Ovary (tissue), 9 donors: ENCODE results near the gene UNC13A. TPM values are rescaled to one million over a fixed set of nuclear protein-coding genes. Genes with fewer than 3 reads are reported as not detected.
"Not testable (repeated sequence)": the region's sequence is repeated elsewhere in the genome, so short reads cannot be mapped to it uniquely, and the experiment has no call there.

Experiments used
- DNase-seq, 5 donors: peaks; one replicate each; pipeline ENCODE4 v3.0.0-alpha.2; 2019 to 2020
- H3K27ac ChIP-seq, 2 donors: fragments of 200-600 bp; one replicate each; pipeline versions ENCODE4 v1.5.1 to v1.8.0; 2019 to 2022
- H3K27me3 ChIP-seq: fragments of 200-600 bp; one replicate; pipeline ENCODE4 v1.8.0; 2022
- H3K36me3 ChIP-seq: fragments of 200-600 bp; sonication (generic); one replicate; pipeline ENCODE4 v1.5.1; 2019
- H3K4me1 ChIP-seq: one replicate; pipeline ENCODE4 v1.8.1; 2013; ENCODE audit warnings: mild to moderate bottlenecking, moderate library complexity; ENCODE audit not compliant: insufficient read depth
- H3K4me3 ChIP-seq: fragments of 200-600 bp; sonication (generic); one replicate; pipeline ENCODE4 v1.5.1; 2017
- H3K9me3 ChIP-seq, 2 donors: fragments of 200-600 bp in 1 of 2; sonication (generic) in 1 of 2; one replicate each; pipeline versions ENCODE4 v1.5.1 to v1.8.1; 2013 to 2019; ENCODE audit warnings: mild to moderate bottlenecking in 1 of 2, moderate library complexity in 1 of 2
- EP300 ChIP-seq: sonication (generic); formaldehyde crosslinking; IDR thresholded peaks from one replicate; pipeline ENCODE4 v1.6.1; 2017; ENCODE audit warnings: antibody characterized with exemption
- POLR2A ChIP-seq: fragments of 450-650 bp; IDR thresholded peaks from one replicate; pipeline ENCODE4 v1.6.1; 2017; ENCODE audit warnings: antibody characterized with exemption, mild to moderate bottlenecking, moderate library complexity
- WGBS, 3 donors: extraction: QIAGEN DNeasy Blood & Tissue Kit in 1 of 3; methylation state at CpG; one replicate each; pipeline versions ENCODE4 v1.1.5 to v1.1.7; 2013 to 2017; 5-methylcytosine and 5-hydroxymethylcytosine counted together
- intact Hi-C, 4 donors: fragments of 100-400 bp; cut with DNase I; formaldehyde crosslinking; loops; one replicate each; pipeline versions ENCODE4 v1.11.0 to v1.15.1; 2022 to 2023
- polyA plus RNA-seq, 2 donors: library from polyadenylated mRNA; stranded (reverse); fragments of 200-250 nt in 1 of 2; fragments of 350-450 nt in 1 of 2; fragmentation: Illumina TruSeq in 1 of 2; extraction: RNeasy Lipid Tissue Mini Kit (QIAGEN cat#74804) in 1 of 2; gene quantifications; one replicate each; pipeline ENCODE4 v1.2.3, GENCODE V29; 2013 to 2014
- total RNA-seq, 7 donors: library from RNA; depleted of rRNA in 2 of 7; stranded (reverse); fragments of >200 nt in 2 of 7; fragmentation: NEBNext Ultra II Directional in 3 of 7; extraction: Animal tissue kit (Norgen Biotek cat#: 25700) in 3 of 7; gene quantifications; one replicate each; pipeline versions ENCODE4 v1.1.0 to v1.2.4, GENCODE V29; 2016 to 2023
- TF ChIP-seq, protein P1 (sequence below), 3 donors: fragments of 450-650 bp in 2 of 3; fragments of 200-600 bp in 1 of 3; IDR thresholded peaks; one replicate each; pipeline versions ENCODE4 v1.5.1 to v1.8.0; 2016 to 2022; ENCODE audit warnings: antibody characterized with exemption in 3 of 3, mild to moderate bottlenecking in 1 of 3
- donor health status: DM: no; HTN: no; CAD: no; lungs with moderate emphysema.
- donor health status: DM: no; HTN: no; CAD: no.
- donor health status: Bipolar disorder and iron deficiency.
- donor health status: DM: yes; HTN: yes; CAD: no.
- donor health status: DM: no; HTN: no; CAD: no.
- donor health status: DM: yes; HTN: yes; CAD: no.

UNC13A gene
- total and polyA plus RNA-seq, 9 donors: 0.08 to 0.38 (median 0.15) TPM

DNA sequence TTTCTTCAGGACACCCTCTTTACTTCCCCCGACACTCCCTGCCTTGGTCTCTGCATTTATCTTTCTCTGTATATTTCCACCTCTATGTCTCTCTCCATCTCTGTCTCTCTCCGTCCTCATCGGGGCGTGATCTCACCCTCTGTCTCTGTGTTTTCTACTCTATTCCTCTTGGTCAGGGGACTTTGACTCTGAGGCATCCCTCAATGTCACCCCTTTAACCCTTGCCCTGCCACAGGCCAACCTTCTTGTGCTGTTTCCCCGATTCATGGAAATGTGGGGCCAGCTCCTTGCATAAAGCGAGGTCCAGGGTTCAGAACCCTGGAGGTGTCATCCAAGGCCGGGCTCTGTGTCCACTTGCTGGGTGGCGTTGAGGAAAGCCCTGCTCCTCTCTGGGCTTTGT is 85.9 kb downstream of the UNC13A start:
- WGBS, 3 donors: 58 to 69% (median 62%) methylated on average over 8 of the region's 8 CpGs
- no peaks in the 10 kb centered on the region for H3K36me3 ChIP-seq
- peaks cover 7% of the 10 kb centered on the region for H3K4me1 ChIP-seq
- no peaks in the 10 kb centered on the region for H3K27me3 ChIP-seq
- no peak overlapping the region for H3K27ac ChIP-seq
- DNase-seq: no peak
- intact Hi-C loops: loop anchor here in 3 of 4 donors (10.0 kb wide), 2 partner anchors 163 to 253 kb away; partner anchors contain the start of gene RPL18A (in 1 of the 3)
- no peaks in the 10 kb centered on the region for H3K9me3 ChIP-seq
- TF ChIP-seq POLR2A (no peak), EP300 (no peak)
- TF ChIP-seq, protein P1, sequence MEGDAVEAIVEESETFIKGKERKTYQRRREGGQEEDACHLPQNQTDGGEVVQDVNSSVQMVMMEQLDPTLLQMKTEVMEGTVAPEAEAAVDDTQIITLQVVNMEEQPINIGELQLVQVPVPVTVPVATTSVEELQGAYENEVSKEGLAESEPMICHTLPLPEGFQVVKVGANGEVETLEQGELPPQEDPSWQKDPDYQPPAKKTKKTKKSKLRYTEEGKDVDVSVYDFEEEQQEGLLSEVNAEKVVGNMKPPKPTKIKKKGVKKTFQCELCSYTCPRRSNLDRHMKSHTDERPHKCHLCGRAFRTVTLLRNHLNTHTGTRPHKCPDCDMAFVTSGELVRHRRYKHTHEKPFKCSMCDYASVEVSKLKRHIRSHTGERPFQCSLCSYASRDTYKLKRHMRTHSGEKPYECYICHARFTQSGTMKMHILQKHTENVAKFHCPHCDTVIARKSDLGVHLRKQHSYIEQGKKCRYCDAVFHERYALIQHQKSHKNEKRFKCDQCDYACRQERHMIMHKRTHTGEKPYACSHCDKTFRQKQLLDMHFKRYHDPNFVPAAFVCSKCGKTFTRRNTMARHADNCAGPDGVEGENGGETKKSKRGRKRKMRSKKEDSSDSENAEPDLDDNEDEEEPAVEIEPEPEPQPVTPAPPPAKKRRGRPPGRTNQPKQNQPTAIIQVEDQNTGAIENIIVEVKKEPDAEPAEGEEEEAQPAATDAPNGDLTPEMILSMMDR (IDR thresholded peaks at IDR 0.05): no peak
- no peak overlapping the region for H3K4me3 ChIP-seq

DNA sequence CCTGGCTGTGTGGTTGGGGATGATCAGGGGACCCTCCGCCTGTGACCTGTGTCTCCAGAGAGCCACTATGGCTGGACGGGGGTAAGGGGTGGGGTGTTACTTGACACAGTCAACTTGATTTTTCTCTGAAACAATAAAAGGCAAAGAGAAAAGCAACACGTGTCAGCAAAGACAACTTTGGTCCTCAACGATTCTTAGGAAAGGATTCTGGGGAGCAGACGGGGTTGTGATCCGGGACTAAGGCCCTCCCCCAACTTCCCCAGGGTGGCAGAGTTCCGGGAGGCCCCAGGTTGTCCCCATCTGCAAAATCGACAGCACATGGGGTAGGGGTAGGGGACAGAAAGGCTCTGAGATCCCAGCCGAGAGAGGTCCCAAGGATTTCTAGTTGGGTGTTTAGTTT is 86.5 kb downstream of the UNC13A start:
- intact Hi-C loops: loop anchor here in 3 of 4 donors (10.0 kb wide), 2 partner anchors 163 to 253 kb away; partner anchors contain the start of gene RPL18A (in 1 of the 3)
- no peak overlapping the region for H3K4me3 ChIP-seq
- H3K9me3 ChIP-seq: no peaks in the 10 kb centered on the region
- TF ChIP-seq EP300 (no peak), POLR2A (no peak)
- TF ChIP-seq, protein P1 (IDR thresholded peaks at IDR 0.05): no peak
- WGBS, 3 donors: 15 to 29% (median 21%) methylated on average over 9 of the region's 9 CpGs
- H3K27ac ChIP-seq: no peak overlapping the region
- DNase-seq: no peak
- no peaks in the 10 kb centered on the region for H3K27me3 ChIP-seq
- peaks cover 6% of the 10 kb centered on the region for H3K4me1 ChIP-seq
- H3K36me3 ChIP-seq: no peaks in the 10 kb centered on the region

DNA sequence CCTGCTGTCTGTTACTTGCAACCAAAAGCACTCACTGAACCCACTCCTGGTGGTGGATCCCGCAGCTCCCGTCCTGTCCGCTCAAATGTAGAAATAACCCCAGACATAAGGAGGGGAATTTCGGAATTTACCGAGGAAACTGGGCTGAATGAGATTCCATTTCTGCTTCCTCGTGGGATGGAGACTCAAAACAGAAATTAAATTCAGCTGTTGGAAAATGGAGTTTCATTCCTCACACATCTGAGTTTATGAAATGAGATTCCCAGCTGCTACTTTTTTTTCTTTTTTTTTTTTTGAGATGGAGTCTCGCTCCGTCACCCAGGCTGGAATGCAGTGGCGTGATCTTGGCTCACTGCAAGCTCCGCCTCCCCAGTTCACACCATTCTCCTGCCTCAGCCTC is 88.4 kb downstream of the UNC13A start:
- TF ChIP-seq, protein P1 (IDR thresholded peaks at IDR 0.05): no peak
- TF ChIP-seq POLR2A (no peak), EP300 (no peak)
- intact Hi-C loops: loop anchor here in 3 of 4 donors (10.0 kb wide), 2 partner anchors 165 to 255 kb away; partner anchors contain the start of gene RPL18A (in 1 of the 3)
- H3K36me3 ChIP-seq: no peaks in the 10 kb centered on the region
- no peaks in the 10 kb centered on the region for H3K27me3 ChIP-seq
- no peaks in the 10 kb centered on the region for H3K9me3 ChIP-seq
- H3K4me3 ChIP-seq: no peak overlapping the region
- DNase-seq: no peak
- no peaks in the 10 kb centered on the region for H3K4me1 ChIP-seq
- WGBS, 3 donors: 31 to 45% (median 32%) methylated on average over 10 of the region's 10 CpGs
- no peak overlapping the region for H3K27ac ChIP-seq

DNA sequence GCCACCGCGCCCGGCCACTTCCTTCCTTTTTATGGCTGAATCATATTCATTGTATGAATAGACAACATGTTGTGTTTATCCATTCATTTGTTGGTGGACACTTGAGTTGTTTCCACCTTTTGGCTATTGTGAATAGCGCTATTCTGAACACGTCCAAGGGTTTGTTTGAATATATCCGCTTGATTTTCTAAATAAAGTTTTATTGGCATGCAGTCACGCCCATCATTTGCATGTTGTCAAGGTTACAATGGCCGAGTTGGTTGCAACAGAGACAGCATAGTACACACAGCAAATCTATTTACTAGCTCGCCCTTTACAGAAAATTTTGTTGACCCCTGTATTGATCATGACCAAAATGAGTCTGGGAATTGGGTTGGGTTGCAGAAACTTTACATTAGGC is 89.2 kb downstream of the UNC13A start:
- Histone ChIP-seq H3K9me3 (no peaks in the 10 kb centered on the region), H3K27ac (no peak overlapping the region), H3K36me3 (no peaks in the 10 kb centered on the region), H3K27me3 (no peaks in the 10 kb centered on the region), H3K4me3 (no peak overlapping the region), H3K4me1 (no peaks in the 10 kb centered on the region)
- DNase-seq: no peak
- intact Hi-C loops: no loop called here
- TF ChIP-seq POLR2A (no peak), EP300 (no peak)
- TF ChIP-seq, protein P1 (IDR thresholded peaks at IDR 0.05): no peak
- WGBS, 3 donors: 88 to 92% (median 89%) methylated on average over 9 of the region's 9 CpGs

DNA sequence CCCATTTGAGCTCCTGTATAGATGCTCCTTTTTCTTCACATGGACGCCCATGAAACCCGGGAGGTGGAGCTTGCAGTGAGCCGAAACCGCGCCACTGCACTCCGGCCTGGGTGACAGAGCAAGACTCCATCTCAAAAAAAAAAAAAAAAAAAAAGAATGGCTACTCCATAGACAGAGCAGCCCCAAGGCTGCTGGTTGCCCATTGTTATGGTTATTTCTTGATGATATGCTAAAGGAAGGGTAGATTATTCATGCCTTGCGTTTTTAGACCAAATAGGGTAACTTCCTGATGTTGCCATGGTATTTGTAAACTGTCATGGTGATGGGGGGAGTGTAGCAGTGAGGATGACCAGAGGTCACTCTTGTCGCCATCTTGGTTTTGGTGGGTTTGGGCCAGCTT is 90.1 kb downstream of the UNC13A start:
- intact Hi-C loops: not testable (repeated sequence)
- 89 to 93% (median 90%) methylated on average over 8 of the region's 8 CpGs for WGBS, 3 donors

DNA sequence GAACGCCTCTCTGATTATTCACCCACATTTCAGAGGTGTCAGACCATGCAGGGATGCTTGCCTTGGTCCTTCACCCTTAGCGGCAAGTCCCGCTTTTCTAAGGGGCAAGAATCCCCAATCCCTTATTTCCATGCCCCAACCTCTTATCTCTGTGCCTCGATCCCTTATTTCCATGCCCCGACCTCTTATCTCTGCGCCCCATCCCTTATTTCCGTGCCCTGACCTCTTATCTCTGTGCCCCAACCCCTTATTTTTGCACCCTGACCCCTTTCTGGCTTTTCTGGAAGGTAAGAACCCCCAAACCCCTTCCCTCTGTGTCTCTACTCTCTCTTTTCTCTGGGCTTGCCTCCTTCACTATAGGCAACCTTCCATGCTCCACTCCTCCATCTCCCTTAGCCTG is 93.9 kb downstream of the UNC13A start:
- WGBS, 3 donors: 81 to 84% (median 82%) methylated on average over 7 of the region's 7 CpGs
- not testable (repeated sequence) for H3K4me1 ChIP-seq

More for the DNA sequence above, 90.1 kb downstream of the UNC13A start:
- H3K4me3 ChIP-seq, H3K4me1 ChIP-seq, H3K9me3 ChIP-seq, H3K27me3 ChIP-seq, H3K27ac ChIP-seq, H3K36me3 ChIP-seq, DNase-seq: not testable (repeated sequence)

More for the DNA sequence above, 93.9 kb downstream of the UNC13A start:
- H3K9me3 ChIP-seq, DNase-seq, H3K4me3 ChIP-seq, intact Hi-C loops, H3K27ac ChIP-seq, H3K27me3 ChIP-seq, H3K36me3 ChIP-seq: not testable (repeated sequence)
